GM19035 (cell line): ENCODE measurements around the gene VEGFA.

Source experiments
- ATAC-seq: cut with Tn5 transposase; IDR thresholded peaks from one replicate; pipeline ENCODE4 v1.9.1; 2021; ENCODE audit not compliant: unreplicated experiment

VEGFA gene

GRCh38 chr6:43738877-43739641 lies 31.0 kb upstream of the VEGFA start:
- no peak for ATAC-seq

GRCh38 chr6:43739642-43740091 lies 30.3 kb upstream of the VEGFA start:
- ATAC-seq = no peak

GRCh38 chr6:43740321-43740960 lies 29.6 kb upstream of the VEGFA start:
- no peak for ATAC-seq

GRCh38 chr6:43740961-43741764 lies 28.8 kb upstream of the VEGFA start:
- no peak for ATAC-seq

GRCh38 chr6:43741829-43742228 lies 28.2 kb upstream of the VEGFA start:
- ATAC-seq = no peak

GRCh38 chr6:43742285-43742684 lies 27.7 kb upstream of the VEGFA start:
- no peak for ATAC-seq

GRCh38 chr6:43742931-43743632 lies 26.9 kb upstream of the VEGFA start:
- ATAC-seq = no peak

- ATAC-seq = no peak
Observed at GRCh38 chr6:43743682-43744381, 26.2 kb upstream of the VEGFA start.

GRCh38 chr6:43744491-43744890 lies 25.5 kb upstream of the VEGFA start:
- ATAC-seq = no peak

GRCh38 chr6:43744931-43745727 lies 24.9 kb upstream of the VEGFA start:
- no peak for ATAC-seq

GRCh38 chr6:43746071-43746470 lies 23.9 kb upstream of the VEGFA start:
- no peak for ATAC-seq

- no peak for ATAC-seq
Observed at GRCh38 chr6:43746613-43747102, 23.4 kb upstream of the VEGFA start.

- ATAC-seq = no peak
Observed at GRCh38 chr6:43747784-43748183, 22.2 kb upstream of the VEGFA start.

- ATAC-seq = no peak
Observed at GRCh38 chr6:43748765-43749164, 21.2 kb upstream of the VEGFA start.

- no peak for ATAC-seq
Observed at GRCh38 chr6:43749461-43749860, 20.6 kb upstream of the VEGFA start.

GRCh38 chr6:43750622-43751021 lies 19.4 kb upstream of the VEGFA start:
- no peak for ATAC-seq

GRCh38 chr6:43753570-43754183 lies 16.3 kb upstream of the VEGFA start:
- no peak for ATAC-seq

GRCh38 chr6:43757966-43758616 lies 11.9 kb upstream of the VEGFA start:
- no peak for ATAC-seq

- no peak for ATAC-seq
Observed at GRCh38 chr6:43758617-43759050, 11.4 kb upstream of the VEGFA start.
